Activated CD4-positive, alpha-beta T cell treated with anti-CD3 and anti-CD28 coated beads for 1 hour (primary cell): ENCODE results near the gene PPIE.
"Not testable (repeated sequence)": the region's sequence is repeated elsewhere in the genome, so short reads cannot be mapped to it uniquely, and the experiment has no call there.

Experiments used
- DNase-seq: peaks from one replicate; pipeline ENCODE4 v3.0.0-alpha.2; 2020

Gene PPIE

GRCh38 chr1:39760074-39761008 is 21.7 kb downstream of the PPIE start:
- no peak for DNase-seq

DNA sequence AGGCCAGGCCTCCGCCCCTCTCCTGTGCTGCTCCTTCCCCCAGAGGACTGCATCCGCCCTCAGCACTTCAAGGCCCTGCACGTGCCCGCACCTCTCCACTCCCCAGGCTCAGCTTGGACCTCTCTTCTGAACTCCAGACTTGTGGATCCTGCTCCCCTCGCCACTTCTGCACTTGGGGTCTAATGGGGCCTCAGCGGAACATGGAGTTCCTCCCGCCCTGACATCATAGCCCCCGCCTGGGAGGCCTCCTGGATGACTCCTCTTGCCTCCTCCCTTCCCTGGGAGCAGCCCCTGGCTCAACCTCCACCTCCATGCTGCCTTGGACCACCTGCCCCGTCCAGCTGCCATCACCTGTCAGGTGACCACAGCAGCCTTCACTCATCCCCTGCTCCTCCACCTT is 22.3 kb downstream of the PPIE start:
- no peak for DNase-seq

- no peak for DNase-seq
Measured at GRCh38 chr1:39761557-39762260, 23.0 kb downstream of the PPIE start.

GRCh38 chr1:39762550-39763540 is 24.2 kb downstream of the PPIE start:
- no peak for DNase-seq

- DNase-seq = not testable (repeated sequence)
Measured at GRCh38 chr1:39763619-39764374, 25.1 kb downstream of the PPIE start.

DNA sequence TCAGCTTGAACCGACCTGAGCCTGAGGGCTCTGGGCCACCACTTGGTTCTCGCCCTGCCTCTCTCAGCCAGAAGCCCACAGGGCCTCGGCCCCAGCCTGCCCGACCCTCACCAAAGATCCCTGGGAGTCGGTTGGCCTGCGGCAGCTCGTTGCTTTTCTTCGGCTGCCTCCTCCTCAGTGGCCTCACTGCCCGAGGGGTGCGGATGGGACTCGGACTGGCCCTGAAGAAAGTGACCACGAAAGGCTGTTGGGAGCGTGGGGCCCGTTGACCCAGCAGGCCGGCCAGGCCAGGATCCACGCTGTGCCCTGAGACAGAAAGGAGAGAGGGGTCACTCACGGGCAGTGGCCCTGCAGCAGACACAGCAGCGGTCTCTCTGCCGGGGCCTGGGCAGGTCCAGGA is 25.8 kb downstream of the PPIE start:
- not testable (repeated sequence) for DNase-seq

DNA sequence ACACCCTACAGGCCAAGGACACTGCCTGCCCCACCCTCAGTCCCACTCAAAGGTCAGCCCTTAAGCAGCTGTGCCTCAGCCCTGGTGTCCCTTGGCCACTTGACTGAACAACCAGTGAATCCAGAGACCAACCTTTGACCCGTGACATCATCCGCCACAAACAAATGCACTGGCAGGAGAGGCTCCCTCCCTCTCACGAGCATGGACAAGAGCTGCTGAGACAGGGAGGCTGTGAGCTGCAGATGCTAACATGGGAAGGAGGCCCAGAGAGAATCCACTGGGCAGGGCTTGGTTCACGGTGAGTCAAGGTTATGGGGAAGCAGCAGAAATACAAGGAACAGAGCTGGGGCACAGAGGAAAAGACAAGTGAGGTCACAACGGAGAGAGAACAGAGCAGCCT is 27.8 kb downstream of the PPIE start:
- not testable (repeated sequence) for DNase-seq

GRCh38 chr1:39769502-39769901 is 30.8 kb downstream of the PPIE start:
- DNase-seq = not testable (repeated sequence)

DNA sequence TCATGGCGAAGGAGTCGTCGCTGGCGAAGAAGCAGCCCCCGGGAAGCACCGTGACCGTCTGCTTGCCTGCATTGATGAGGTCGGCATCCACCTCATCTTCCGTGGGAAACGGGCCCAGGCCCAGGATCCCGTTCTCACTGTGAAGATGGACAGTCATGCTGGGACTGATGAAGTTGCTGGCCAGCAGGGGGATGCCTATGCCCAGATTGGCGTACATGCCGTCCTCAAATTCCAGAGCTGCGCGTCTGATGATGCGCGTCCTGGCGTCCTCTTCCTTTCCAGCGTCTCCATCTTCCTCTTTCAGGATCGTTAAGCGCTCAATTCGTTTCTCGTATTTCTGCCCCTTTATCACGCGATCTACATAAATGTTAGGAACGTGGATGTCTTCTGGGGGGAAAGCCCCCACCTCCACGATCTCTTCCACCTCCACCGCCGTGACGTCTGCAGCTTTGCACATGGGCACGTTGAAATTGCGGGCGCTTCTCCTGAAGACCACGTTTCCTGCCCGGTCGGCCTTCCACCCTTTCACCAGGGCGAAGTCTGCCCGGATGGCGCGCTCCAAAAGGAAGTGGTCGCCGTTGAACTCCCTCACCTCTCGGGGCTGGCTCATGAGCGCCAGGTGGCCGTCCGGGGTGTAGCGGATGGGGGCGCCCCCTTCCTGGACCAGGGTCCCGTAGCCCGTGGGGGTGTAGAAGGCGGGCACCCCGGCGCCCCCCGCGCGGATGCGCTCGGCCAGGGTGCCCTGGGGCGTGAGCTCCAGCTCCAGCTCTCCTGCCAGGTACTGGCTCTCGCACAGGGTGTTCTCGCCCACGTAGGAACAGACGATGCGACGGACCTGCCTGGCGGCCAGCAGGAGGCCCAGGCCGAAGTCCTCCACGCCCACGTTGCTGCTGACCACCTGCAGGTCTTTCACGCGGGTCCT is 31.7 kb downstream of the PPIE start:
- DNase-seq = not testable (repeated sequence)

DNA sequence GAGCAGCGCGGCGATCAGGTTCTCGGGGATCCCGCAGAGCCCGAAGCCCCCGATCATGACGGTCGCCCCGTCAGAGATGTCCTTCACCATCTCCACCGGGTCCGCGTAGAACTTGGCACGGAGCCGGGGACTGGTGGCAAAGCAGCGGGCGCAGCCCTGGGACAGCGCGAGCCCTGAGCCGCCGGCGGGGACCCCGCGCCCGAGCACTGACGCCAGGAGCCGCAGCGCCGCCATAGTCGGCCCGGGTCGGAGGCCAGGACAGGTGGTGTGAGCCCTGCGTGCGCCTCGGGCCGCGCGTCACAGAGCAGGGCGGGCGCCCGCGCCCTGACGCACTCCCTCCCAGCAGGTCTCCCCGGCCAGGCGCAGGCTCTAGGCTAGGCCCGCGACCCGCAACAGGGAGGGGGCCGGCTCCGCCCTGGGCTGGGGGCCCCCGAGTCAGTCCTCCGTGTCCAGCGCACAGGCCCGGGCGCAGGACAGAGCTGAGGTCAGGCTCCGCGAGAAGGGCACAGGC is 32.4 kb downstream of the PPIE start, which contains the start of gene OXCT2:
Gene OXCT2, minus strand, starts transcription at position 327 of the 511 bp plus-strand sequence. Its CDS starts 93 bp downstream, at position 234.
- not testable (repeated sequence) for DNase-seq

- not testable (repeated sequence) for DNase-seq
Measured at GRCh38 chr1:39773369-39773979, 34.8 kb downstream of the PPIE start.

DNA sequence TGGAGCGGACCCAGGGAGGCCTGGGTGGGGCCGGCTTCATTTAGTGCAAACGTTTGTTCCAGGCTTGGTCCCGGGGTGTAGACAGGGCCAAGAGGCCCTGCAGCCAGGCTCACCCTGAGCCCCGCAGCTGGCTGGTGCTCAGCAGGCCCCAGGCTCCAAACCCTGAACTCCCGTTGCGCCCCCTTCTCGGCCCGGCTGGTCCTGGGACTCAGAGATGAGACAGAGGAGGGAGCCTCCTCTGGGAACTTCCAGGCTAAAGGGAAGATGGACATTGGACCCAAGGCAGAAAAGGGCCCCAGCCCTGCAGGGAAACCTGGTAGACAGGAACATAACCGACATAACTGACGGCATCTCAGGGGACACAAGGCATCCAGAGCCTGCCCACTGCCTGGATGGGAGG is 36.5 kb downstream of the PPIE start:
- DNase-seq = not testable (repeated sequence)

GRCh38 chr1:39775676-39776399 is 37.2 kb downstream of the PPIE start:
- not testable (repeated sequence) for DNase-seq

GRCh38 chr1:39776400-39776713 is 37.7 kb downstream of the PPIE start:
- no peak for DNase-seq

DNA sequence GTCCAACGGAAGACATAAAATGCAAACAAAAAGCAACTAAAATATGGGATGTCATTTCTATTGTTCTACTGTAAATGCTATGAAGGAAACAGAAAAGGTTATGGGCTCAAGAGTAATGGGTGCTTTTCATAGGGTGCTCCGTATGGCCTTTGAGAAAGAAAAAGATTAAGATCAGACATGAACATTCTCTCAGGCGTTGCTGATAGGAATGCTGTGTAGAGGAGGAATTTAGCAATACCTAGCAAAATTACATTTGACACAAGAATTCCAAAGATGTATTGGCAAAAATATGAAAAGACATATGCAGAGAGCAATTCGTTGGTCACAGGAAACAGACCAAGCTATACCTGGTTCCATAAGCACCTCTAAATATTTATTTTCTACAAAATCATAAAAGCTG is 38.2 kb downstream of the PPIE start:
- no peak for DNase-seq

DNA sequence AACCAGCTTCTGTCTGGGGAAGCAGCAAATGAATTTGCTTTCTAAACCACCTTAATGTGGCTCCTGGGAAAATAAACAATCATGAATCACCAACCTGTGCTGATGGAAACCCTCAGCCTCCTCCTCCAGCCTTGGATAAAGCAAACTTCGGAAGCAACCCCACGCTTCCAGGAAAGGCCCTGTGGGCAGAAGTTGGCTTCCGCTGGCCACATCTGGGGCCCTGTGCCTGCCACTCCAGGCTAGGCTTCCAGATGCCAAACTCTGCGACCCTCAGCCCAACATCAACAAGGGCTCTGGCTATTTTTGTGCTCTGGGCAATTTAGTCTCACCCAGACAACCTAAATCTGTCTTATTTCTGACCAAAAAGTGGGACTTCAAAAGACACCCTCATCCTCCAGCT is 38.6 kb downstream of the PPIE start:
- DNase-seq = no peak

DNA sequence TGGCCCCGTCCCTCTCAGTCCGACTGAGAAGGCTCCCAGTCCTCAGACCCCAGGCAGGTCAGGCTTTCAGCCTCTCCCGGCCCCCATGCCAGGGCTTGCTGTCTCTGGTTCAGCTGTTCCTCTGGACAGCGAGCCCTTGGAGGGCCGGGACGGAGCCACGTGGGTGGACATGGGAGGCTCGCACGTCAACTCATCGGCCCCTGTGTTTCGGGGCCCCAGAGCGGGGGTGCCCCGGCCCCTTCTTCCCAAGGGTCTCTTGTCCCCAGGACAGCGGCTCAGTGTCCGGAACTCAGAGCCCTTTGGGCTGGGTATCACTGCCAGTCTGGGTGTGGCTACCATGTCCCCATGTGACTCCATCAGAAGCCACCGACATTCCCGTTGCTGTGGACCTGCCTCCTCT is 39.2 kb downstream of the PPIE start:
- DNase-seq = not testable (repeated sequence)

DNA sequence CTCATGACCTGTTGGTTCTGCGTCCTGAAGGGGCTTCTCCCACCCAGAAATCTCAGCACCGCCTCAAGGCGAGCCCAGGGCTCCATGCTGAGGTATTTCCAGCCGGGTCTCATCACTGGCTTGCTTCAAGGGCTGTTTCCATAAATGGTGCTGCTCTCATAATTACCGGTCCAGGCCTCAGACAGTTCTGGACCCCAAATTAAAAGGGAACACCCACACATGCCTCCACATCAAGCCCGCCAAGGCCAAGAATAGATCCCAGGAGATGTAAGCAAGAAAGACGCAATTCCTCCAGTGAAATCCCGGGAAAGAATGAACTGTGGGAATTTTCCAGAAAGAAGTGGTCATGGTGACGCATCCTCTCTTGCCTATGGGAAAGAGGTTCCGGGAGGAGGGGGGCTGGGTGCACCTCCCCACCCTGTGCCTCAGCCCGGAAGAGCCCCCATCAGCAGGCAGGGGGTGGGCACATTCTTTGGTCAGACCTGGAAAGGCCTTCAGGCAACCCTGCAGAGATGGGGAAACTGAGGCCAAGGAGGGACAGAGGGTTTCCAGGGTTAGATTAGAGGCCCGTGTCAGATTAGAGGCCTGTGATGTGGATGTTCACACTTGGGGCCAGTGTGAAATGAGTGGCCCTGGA is 39.9 kb downstream of the PPIE start:
- not testable (repeated sequence) for DNase-seq

GRCh38 chr1:39779137-39779536 is 40.5 kb downstream of the PPIE start:
- no peak for DNase-seq
